B cell (primary cell): ENCODE results near the gene FHIT.

ENCODE experiments used
- EZH2 ChIP-seq: IDR thresholded peaks from 2 replicates; pipeline ENCODE4 v1.6.1; 2012; ENCODE audit warnings: borderline replicate concordance, low read depth, mild to moderate bottlenecking, moderate library complexity, low read length; ENCODE audit not compliant: insufficient read depth, poor library complexity, severe bottlenecking
- TF ChIP-seq, protein P1 (sequence below): fragments of 200-600 bp; IDR thresholded peaks from one replicate; pipeline ENCODE4 v1.8.0; 2022; ENCODE audit warnings: antibody characterized with exemption, mild to moderate bottlenecking

DNA sequence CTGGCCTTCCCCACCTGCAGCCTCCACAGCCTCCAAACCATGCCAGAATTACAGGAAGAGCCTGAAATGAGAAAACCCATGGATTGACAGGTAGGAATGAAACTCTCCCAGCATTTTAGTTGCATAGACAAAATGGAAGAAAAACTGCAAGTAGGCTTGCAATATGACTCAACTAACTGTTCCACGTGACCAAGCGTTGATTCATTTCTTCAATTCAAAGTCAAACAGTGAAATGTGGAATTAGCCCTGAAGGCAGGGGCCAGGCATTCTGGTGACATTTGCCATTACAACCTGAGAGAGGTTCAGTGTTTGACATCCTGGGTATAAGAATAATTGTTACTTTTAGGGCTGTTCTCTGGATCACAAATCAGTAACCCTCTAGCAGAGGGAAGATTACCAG, 1525.0 kb downstream of the FHIT start:
- TF ChIP-seq EZH2: no peak
- TF ChIP-seq, protein P1, sequence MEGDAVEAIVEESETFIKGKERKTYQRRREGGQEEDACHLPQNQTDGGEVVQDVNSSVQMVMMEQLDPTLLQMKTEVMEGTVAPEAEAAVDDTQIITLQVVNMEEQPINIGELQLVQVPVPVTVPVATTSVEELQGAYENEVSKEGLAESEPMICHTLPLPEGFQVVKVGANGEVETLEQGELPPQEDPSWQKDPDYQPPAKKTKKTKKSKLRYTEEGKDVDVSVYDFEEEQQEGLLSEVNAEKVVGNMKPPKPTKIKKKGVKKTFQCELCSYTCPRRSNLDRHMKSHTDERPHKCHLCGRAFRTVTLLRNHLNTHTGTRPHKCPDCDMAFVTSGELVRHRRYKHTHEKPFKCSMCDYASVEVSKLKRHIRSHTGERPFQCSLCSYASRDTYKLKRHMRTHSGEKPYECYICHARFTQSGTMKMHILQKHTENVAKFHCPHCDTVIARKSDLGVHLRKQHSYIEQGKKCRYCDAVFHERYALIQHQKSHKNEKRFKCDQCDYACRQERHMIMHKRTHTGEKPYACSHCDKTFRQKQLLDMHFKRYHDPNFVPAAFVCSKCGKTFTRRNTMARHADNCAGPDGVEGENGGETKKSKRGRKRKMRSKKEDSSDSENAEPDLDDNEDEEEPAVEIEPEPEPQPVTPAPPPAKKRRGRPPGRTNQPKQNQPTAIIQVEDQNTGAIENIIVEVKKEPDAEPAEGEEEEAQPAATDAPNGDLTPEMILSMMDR: no peak
